IPS-NIHi7 (cell line): ENCODE measurements around the gene LRCH1.
A peak's percentile ranks its signal among the peaks of the same experiment; 100 is the strongest.

Experiments used
- DNase-seq: peaks from one replicate; pipeline ENCODE4 v3.0.0; 2012; ENCODE audit warnings: mixed read lengths; ENCODE audit errors: extremely low spot score

Gene LRCH1

DNA sequence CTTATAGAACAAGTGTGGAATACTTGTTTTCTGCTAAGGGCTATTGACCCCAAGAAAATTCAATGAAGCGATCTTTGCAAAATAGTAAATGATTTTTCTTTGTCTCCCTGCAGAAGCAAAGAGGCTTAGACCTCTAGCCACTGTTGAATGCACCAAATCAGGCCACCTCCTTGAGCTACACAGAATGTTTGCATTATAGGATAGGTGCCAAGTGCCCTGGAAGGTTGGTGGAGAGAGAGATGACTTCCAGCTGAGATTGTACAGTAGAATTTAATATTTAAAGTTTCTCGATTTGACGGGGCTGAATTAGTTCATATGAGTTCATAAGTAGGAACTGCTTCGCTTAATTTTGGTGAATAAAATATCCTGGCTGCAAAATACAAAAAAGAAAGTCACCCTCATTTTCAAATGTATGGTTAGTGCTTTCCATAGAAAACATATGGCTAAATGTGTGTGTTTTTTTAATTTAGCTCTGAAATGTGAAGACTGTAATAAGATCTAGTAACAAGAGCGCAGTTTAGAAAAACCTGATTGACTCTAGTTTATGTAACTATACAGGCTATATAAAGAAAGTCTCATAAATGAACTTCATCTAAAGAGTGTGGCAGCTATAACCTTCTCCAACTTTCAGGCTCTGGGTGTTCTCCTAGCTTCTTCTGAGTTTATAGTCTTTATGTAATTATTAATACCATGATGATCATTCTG lies 41.6 kb downstream of the LRCH1 start:
- DNase-seq: no peak

DNA sequence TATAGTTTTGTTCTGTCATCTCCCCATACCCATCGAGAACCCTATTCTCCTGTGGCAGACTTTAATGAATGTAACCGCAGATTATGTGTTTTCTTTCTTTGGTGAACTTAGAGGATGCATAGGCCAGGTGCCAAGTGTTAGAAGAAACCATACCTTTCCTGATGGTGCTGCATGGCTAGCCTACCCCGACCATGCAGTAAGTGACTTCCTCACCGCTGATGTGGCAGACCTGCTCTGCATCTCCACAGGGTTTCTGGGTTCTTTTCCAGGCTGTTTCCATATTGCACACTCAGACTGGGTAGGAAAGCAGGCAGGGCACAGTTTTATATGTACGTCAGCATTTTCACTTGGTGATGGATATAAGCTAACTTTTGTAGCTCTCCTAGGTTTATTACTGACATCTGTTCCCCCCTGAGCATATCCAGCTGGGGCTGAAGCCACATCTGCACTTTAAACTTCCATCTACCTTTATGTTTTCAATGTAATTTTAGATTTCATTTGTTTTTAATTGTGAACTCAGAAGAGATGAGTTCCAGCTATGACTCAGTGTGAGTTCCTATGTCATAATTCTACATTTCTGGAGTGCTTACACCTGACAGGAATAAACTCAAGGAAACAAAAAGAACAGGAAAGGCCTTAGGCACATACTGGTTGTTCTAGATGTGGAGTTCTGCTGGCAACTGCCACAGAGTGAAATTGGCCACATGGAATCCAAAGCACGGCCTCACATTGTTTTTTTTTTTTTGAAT lies 42.3 kb downstream of the LRCH1 start:
- DNase-seq: no peak

DNA sequence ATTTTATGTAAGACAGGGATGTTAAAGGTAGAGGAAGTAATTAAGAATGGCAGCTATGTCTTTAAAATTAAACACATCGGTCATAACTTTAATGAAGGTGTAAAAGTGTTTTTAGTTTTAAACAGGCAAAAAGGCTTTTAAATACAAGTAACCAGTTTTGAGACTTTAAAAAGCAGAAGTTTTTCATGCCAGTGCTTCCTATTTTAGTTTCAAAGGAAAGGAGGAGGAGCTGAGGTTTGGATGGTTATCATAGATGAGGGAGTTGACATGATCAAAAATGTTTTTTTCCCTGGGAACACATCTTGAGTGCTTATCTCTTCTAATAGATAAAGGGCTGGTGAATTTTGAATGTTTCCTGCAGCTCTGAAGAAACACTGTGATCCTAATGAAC lies 42.9 kb downstream of the LRCH1 start:
- DNase-seq: no peak

DNA sequence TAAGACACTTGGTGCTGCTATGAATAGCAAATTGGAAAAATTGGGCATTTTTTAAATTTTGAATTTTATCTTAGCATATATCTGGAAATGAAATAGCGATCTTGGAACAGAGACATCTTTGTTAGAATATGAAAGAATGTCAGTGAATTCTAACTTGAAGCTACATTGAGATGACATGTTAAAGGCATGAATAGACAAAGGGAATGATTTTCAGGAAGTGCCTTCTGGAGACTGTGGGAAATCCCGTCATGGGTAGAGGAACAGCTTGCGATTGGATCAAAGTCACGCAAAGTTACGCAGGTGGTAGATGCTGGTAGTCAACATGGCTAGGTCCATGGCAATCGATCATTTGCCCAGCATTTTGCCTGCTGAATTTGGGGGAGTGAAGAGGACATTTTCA lies 43.5 kb downstream of the LRCH1 start:
- no peak for DNase-seq

DNA sequence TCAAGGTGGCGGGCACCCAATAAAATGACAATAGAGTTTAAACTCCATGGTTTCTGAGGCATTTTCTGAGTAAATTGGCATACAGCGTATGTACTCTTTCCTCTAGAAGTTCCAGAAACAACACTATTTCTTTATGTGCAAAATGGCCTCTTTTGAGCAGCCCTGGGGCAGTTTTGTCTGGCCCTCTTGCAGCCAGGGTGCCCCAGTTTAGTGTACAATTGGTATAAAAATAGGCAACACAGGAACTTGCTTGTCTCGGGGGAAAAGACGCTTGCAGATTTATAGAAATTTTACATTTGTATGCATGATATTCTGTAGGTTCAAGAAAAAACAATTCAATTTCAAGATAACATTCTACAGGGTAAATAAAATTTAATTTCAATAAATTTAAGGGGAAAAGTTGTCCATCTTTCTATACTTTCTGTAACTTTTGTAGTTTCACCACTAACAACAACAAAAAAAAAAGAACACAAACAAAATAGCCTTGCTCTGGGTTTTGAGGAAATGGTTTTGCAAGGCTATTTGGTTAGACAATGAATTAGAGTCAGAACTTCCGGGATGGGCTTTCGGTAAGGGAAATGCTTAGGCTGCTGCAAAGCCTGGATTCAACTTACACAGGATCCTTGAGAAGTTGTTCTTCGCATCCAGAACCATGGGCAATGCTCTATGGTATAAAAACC lies 45.3 kb downstream of the LRCH1 start:
- DNase-seq: no peak

DNA sequence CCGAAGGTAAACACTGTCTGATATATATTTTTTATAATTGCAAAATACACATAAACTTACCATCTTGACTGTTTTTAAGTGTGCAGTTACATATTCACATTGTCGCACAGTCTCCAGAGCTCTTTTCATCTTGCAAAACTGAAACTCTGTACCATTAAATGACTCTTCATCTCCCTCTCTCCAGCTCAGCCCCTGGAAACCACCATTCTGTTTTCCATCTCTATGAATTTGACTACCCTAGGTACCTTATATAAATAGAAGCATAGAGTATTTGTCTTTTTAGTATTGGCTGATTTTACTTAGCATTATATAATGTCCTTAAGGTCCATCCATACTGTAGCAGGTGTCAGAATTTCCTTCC lies 45.8 kb downstream of the LRCH1 start:
- no peak for DNase-seq

DNA sequence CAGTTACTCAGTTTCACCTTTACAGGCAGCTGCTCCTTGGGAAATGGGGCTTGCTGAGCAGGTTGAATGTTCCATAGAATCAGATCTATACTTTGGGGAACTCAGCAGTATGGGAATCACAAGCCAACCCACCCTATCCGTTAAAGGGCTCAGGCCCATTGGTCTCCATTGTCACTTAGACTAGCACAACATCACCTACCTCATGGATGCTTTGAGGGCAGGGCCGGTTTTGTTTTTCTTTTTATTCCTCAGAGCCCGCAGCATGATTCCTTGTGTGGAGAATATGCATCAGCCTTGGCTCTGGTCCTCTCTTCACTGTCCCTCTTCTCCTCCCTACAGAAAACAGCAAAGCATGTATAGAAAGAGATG lies 48.0 kb downstream of the LRCH1 start:
- no peak for DNase-seq

DNA sequence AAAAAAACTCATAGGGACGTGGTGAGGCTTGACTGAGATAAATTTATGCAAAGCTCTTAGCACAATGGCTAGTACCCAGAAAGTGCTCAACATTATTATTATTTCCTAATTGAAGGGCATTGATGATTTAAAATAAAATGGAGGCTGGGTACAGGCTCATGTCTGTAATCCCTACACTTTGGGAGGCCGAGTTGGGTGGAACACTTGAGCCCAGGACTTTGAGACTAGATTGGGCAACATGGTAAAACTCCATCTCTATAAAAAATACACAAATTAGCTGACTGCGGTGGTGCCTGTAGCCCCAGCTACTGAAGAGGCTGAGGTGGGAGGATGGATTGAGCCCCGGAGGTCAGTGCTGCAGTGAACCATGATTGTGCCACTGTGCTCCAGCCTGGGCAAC lies 49.6 kb downstream of the LRCH1 start:
- DNase-seq: no peak

DNA sequence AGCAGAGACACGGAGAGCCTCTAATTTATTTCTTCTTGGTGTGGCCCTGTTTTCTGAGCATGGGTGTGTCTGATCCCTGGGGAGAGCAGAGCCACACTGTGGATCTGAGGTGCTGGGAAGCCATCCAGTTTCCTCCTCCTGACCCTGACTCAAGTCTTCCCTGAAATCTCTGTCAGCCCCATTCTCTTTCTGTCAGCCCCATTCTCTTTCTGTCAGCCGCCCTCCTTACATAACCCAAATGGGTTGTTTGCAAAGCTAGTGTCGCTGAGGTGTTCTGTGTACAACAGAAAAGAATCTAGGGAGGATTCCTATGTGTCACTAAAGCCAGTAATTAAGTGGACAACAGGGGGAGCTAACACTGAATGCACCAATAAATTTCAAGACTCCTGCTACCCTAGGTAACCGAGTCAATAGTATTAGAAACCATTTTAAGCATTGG lies 50.2 kb downstream of the LRCH1 start:
- DNase-seq: peak; percentile 42

DNA sequence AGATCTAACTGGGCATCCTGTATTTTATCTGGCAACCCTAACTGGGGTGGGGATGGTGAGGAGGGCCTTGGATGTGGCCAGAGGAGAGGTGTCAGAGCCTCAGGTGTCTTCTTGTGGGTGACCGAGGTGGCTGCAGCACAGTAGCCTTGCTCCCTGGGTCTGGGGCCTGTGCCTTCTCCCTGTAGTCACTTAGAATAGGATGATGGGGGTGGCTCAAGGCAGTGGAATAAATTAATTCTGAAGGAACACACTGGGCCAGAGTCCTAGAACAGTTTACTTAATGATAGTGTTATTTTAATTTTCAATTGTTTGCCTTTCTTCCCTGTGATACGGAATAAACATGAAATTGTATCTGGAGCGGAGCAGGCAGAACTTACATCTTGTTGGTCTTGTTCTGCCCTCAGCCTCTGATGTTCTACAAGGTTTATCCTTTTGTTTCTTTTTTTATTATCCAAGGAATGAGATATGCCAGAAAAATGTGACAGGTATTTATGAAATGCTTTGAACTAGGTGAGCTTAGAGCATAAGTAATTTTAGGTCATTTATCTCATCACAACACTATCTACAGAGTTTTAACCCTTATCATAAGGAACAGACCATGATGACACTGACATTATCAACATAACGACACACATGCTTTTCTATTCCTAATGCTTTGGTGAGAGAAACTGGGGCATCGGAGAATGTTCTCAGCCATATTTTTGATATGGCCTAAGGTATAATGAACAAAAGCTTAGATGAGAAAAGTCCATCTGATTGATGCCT lies 51.4 kb downstream of the LRCH1 start:
- no peak for DNase-seq

DNA sequence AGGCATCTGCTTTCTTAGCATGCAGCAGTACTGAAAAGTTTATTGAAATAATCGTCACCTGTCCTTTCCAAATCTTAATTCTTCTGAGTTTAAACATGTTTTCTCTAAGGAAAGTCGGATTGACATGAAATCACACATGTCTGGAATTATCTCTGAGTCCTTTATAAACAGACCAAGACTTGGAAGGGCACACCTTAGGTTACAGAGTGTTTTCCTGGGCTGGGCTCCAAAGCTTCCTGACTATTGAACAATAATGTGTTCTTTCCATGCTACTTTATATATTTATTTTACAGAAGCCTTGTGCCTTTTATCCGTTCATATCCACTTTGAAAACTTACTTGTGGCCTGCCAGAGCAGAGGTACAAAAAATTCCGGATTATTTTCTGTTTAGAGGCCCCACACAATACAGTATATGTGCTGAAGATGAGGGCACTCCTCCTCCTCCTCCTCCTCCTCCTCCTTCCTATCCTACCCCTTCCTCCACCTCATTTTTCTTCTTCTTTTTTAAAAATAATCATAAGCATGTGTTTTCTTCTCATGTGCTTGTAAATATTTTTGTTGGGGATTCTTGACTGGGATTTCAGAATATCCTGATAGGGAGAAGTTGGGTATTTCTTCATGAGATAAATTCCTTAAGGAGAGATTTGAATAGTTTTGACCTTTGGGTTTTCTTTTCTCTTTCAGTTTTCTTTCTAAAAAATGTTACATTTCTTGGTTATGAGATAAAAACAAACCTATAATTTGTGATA lies 52.3 kb downstream of the LRCH1 start:
- no peak for DNase-seq

DNA sequence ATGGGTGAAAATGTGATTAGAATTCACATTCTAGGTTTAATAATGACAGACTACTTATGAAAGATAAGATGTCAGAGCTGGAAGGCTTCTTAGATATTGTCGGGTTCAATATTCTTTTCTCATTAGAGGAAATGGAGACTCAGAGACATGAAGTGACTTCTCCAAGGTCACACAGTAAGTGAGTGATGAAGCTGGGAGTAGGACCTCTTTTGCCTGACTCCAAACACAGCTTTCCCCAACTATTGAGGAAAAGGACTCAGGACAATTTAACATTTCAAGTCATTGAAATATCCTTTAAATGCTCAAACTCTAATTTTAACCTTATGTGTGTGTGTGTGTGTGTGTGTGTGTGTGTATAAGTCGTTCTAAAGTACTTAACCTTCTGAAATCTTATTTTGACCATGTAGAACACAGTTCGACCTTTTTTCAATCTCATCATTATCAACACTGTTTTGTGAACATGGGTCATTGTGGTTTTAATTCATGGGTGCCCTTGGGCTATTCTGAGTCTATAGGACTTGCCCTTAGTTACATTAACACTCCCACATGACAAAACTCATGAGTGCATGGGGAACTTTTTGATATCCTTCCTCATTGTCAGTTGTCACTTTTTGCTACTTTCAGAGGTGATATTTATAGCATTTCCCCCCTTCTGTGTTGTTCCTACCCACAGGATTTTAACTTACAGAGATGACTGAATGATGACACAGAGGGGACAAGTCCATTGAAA lies 53.0 kb downstream of the LRCH1 start:
- no peak for DNase-seq

DNA sequence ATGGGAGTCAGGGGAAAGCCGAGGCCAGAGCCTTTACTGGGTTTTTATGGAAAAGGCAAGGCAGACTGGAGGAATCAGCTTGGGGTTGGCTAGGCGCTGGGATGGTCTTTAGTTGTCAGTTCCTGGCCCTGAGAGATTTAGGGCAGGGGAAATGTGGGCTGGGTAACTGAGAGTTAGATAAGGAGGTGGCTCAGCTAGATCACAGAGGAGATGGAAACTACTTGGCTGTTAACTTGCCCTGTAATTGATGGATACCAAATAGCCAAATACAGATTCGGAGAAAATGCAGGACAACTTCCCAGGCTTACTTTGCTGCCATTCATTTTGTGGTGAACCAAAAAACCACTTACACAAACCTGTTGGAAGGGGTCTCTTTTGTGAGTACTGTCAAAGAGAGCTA lies 54.0 kb downstream of the LRCH1 start:
- no peak for DNase-seq

DNA sequence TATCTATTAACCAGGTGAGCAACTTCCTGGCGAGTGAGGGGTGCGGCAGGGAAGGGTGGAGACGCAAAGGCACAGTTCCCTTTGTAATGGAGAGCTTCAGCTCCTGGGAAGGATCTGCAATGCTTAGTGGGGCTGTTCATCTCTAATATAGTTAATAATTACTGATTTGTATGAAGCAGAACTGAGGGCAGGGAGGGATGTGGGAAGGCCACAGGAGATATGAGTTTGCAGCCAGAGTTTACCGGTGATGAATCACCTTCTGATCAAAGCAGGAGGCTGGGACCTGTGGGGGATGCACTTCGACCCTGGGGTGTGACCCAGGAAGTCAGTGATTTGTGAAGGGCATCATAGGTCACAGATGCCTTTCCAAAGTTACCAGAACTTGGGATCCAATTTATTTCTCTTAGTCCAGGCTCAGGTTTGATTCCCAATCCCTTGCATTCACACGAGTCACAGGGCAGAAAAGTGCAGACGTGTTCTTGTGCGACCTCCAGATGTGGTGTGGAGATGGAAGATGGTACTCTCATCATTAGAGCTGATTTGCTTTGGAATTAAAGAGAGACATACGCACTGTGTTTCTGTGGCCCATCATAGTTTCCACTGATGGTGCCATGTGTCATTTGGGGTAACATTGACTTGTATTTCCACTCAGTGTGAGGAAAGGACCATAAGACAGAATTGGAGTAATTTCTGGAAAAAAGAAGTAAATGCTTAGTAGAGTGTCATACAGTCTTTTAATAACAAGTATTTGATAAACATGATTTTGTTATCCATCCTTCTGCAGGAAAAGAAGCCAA lies 55.0 kb downstream of the LRCH1 start:
- DNase-seq: no peak

DNA sequence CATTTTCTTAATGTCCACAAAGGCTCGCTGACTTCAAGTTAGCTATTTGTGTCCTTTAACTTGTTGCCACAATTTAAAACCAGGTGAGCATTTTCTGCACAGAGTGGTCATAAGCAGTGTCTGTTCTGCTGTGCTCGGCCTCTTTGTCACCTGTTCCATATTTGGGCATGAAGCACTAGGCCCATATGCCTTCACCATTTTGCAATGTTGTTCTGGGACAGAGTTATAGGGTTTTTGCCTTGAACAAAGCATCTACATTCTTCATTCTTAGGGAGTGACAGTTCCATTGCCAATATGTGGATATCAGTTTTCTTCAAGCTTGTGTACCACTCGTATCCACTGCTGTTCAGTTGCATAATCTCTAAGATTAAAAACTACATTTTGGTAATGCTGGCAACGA lies 56.1 kb downstream of the LRCH1 start:
- no peak for DNase-seq

DNA sequence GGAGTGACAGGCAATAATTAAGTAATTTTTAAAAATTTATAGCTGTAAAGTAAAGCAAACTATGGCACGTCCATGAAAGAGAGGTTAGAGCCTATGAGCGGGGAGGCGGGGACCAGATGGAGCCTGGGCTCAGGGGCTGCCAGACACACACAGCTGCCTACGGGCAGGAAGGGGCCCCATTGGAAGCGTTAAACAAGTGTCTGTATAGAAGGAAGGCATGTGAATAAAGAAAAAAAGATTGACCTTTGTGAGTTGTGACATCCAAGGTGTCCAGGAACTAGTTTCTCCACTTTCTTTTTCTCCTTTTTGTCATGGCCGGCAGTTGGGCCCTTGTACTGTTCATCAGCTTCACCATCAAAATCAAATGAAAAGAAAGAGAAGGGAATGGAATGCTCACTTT lies 56.8 kb downstream of the LRCH1 start:
- no peak for DNase-seq

DNA sequence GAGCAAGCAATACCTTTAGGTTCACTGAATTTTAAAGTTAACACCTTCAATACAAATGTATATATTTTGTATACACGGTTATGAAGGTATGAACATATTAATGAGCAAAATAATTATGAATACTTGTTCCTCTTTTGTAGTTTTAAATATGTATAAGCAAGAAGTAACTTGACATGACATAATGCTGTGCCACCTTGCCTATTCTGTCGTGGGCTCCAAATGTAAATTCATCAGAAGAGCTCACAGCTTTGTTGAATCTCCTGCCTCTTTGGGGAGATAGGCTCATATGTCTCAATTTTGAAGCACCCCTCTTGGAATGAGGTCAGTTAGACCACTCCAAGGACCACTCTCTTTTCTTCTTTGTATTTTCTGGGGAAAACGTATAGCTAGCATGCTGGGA lies 59.3 kb downstream of the LRCH1 start:
- no peak for DNase-seq

DNA sequence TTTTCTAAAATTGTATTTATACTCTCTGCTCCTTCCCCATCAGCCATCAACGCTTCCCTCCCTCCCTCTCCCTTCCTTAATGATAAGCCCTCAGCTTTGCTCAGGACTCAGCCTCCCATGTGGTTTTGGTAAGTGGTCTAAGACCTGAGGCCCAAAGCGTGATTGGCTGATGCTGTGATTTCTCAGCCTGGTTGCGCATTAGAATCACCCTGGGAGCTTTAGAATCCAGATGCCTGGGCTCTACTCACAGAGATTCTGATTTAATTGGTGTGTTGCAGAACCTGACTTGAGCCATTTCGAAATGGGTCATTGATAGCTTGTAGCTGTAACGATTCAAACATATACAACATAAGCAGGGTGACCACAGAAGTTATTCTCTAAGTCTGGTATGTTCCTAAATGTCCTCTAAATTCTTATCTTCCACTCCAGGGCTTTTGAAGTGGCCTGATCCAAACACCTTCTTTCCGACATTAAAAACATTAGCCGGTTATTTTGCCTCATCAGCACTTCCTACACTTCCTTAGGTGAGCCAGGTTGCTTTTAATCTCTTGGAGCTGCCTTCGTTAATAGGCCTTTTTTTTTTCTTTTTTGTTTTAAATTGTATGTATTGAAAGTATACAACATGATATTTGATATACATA lies 60.6 kb downstream of the LRCH1 start:
- no peak for DNase-seq

DNA sequence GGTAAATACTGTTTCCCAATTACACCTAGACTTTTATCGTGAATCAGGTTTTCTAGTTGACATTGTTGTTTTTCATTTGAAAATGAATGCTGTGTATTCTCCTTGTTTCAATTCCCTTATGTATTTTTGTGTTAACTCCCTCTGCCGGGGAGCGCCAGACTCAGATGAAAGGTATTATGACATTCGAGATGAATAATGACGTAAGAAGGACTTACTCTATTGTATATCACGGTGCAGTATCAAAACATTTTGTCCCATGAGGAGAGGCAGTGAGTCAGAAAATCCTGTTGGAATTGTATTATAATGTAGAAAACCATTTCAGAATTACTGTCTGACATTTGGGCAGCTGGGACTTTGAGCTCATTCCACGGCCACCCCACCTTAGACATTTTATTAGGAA lies 61.6 kb downstream of the LRCH1 start:
- DNase-seq: no peak
